Ecto neural progenitor cell (in vitro differentiated cells): ENCODE results near the gene ANGEL2.
"Not testable (repeated sequence)": the region's sequence is repeated elsewhere in the genome, so short reads cannot be mapped to it uniquely, and the experiment has no call there.

Source experiments
- DNase-seq: peaks from one replicate; pipeline ENCODE4 v3.0.0-alpha.2; 2018; ENCODE audit warnings: low spot score

The ANGEL2 gene

GRCh38 chr1:213017447-213018273 is 2.0 kb upstream of the ANGEL2 start:
- DNase-seq: no peak

- no peak for DNase-seq
Measured at GRCh38 chr1:213014642-213015041, 1.0 kb downstream of the ANGEL2 start.

GRCh38 chr1:213008564-213008963 is 7.1 kb downstream of the ANGEL2 start:
- no peak for DNase-seq

GRCh38 chr1:213003256-213003655 is 12.4 kb downstream of the ANGEL2 start:
- DNase-seq: no peak

- no peak for DNase-seq
Measured at GRCh38 chr1:212994926-212995325, 20.7 kb downstream of the ANGEL2 start.

GRCh38 chr1:212993960-212994359 is 21.7 kb downstream of the ANGEL2 start:
- not testable (repeated sequence) for DNase-seq

GRCh38 chr1:212990276-212990675 is 25.4 kb downstream of the ANGEL2 start:
- DNase-seq: no peak

- no peak for DNase-seq
Measured at GRCh38 chr1:212987702-212988322, 27.9 kb downstream of the ANGEL2 start.

- no peak for DNase-seq
Measured at GRCh38 chr1:212986551-212986950, 29.1 kb downstream of the ANGEL2 start.

- DNase-seq: no peak
Measured at GRCh38 chr1:212984522-212985291, 31.0 kb downstream of the ANGEL2 start.

GRCh38 chr1:212983482-212983881 is 32.2 kb downstream of the ANGEL2 start:
- DNase-seq: no peak

- no peak for DNase-seq
Measured at GRCh38 chr1:212982430-212983152, 33.1 kb downstream of the ANGEL2 start.

- no peak for DNase-seq
Measured at GRCh38 chr1:212981571-212982328, 33.9 kb downstream of the ANGEL2 start.

GRCh38 chr1:212981025-212981495 is 34.6 kb downstream of the ANGEL2 start:
- DNase-seq: no peak

GRCh38 chr1:212980123-212980785 is 35.4 kb downstream of the ANGEL2 start:
- DNase-seq: no peak

GRCh38 chr1:212979340-212980122 is 36.1 kb downstream of the ANGEL2 start:
- no peak for DNase-seq

- no peak for DNase-seq
Measured at GRCh38 chr1:212977781-212978645, 37.7 kb downstream of the ANGEL2 start.

- DNase-seq: peak; percentile 32
Measured at GRCh38 chr1:212976586-212976985, 39.1 kb downstream of the ANGEL2 start.
